B cell (primary cell): Measurements from ENCODE around the gene IMMP2L. TPM values are rescaled to one million over a fixed set of nuclear protein-coding genes. Genes with fewer than 3 reads are reported as not detected.

ENCODE experiments used
- ATAC-seq: fragments of 200-7000 bp; cut with Tn5 transposase; one replicate; pipeline ENCODE4 v1.10.0; 2021; ENCODE audit warnings: low read depth, mild to moderate bottlenecking, moderate number of reproducible peaks, moderate library complexity
- CTCF ChIA-PET: fragments of 350-600 bp; sonication (Branson Sonifier 250); formaldehyde crosslinking; loops from one replicate; lab custom pipeline; 2021; ENCODE audit warnings: antibody characterized with exemption, inconsistent platforms; lab: Charles Lee
- POLR2A ChIA-PET: fragments of 350-600 bp; sonication (Branson Sonifier 250); formaldehyde crosslinking; loops from one replicate; lab custom pipeline; 2021; ENCODE audit warnings: antibody characterized with exemption; lab: Charles Lee
- DNase-seq: peaks from one replicate; pipeline ENCODE4 v3.0.0; 2013
- H2AFZ ChIP-seq: 2 replicates; pipeline ENCODE4 v1.6.1; 2012; ENCODE audit warnings: mild to moderate bottlenecking, low read depth, low read length; ENCODE audit not compliant: insufficient read depth, poor library complexity, severe bottlenecking
- H3K27ac ChIP-seq, 2 donors: 1 replicate in 1 of 2; 2 replicates in 1 of 2; pipeline ENCODE4 v1.5.1; 2012 to 2013; ENCODE audit warnings: low read length in 2 of 2, mild to moderate bottlenecking in 2 of 2, moderate library complexity in 1 of 2
- H3K27me3 ChIP-seq, 4 experiments: fragments of 200-600 bp in 1 of 4; sonication (generic) in 1 of 4; replicated peaks in 1 of 4; 1 replicate in 2 of 4; 2 replicates in 2 of 4; pipeline versions ENCODE4 v1.6.1 to v1.7.0; 2013 to 2016; ENCODE audit warnings: low read length in 3 of 4, mild to moderate bottlenecking in 2 of 4, mixed read lengths in 1 of 4, moderate library complexity in 1 of 4; ENCODE audit not compliant: insufficient read depth in 4 of 4, control insufficient read depth in 3 of 4; ENCODE audit errors: control extremely low read depth in 1 of 4
- H3K36me3 ChIP-seq, 2 experiments: replicated peaks in 1 of 2; 1 replicate in 1 of 2; 2 replicates in 1 of 2; pipeline versions ENCODE4 v1.6.1 to v1.7.1; 2013; ENCODE audit warnings: low read length in 1 of 2; ENCODE audit not compliant: insufficient read depth in 2 of 2, control insufficient read depth in 1 of 2; ENCODE audit errors: control extremely low read depth in 1 of 2, extremely low read depth in 1 of 2
- H3K4me1 ChIP-seq, 2 donors: fragments of 200-600 bp in 1 of 2; sonication (generic) in 1 of 2; 1 replicate in 1 of 2; 2 replicates in 1 of 2; pipeline versions ENCODE4 v1.5.1 to v1.6.1; 2013 to 2017; ENCODE audit warnings: low read length in 2 of 2; ENCODE audit not compliant: control insufficient read depth in 2 of 2, insufficient read depth in 2 of 2
- H3K4me2 ChIP-seq: replicated peaks from 2 replicates; pipeline ENCODE3; 2012; ENCODE audit warnings: mild to moderate bottlenecking, low read depth, low read length; ENCODE audit not compliant: poor library complexity, severe bottlenecking
- H3K4me3 ChIP-seq, 5 experiments: fragments of 200-600 bp in 1 of 5; sonication (generic) in 1 of 5; 1 replicate in 3 of 5; 2 replicates in 2 of 5; pipeline versions ENCODE4 v1.5.1 to v1.7.0; 2011 to 2016; ENCODE audit warnings: low read length in 4 of 5, mild to moderate bottlenecking in 4 of 5, low read depth in 2 of 5, control low read depth in 1 of 5, moderate library complexity in 1 of 5; ENCODE audit not compliant: insufficient read depth in 1 of 5; ENCODE audit errors: control extremely low read depth in 1 of 5, extremely low read depth in 1 of 5
- H3K79me2 ChIP-seq: fragments of 200-600 bp; sonication (generic); one replicate; pipeline ENCODE4 v1.6.0; 2016; ENCODE audit warnings: low read length; ENCODE audit not compliant: control insufficient read depth, insufficient read depth
- H3K9ac ChIP-seq: fragments of 200-600 bp; sonication (generic); 2 replicates; pipeline ENCODE4 v1.6.1; 2017; ENCODE audit warnings: mild to moderate bottlenecking, low read length, moderate library complexity
- H3K9me3 ChIP-seq, 3 donors: one replicate each; pipeline versions ENCODE4 v1.6.1 to v1.7.1; 2013; ENCODE audit warnings: low read length in 2 of 3; ENCODE audit not compliant: control insufficient read depth in 2 of 3, insufficient read depth in 1 of 3; ENCODE audit errors: control extremely low read depth in 1 of 3
- H4K20me1 ChIP-seq: 2 replicates; pipeline ENCODE4 v1.6.0; 2012; ENCODE audit warnings: mild to moderate bottlenecking, low read length; ENCODE audit not compliant: insufficient read depth, control insufficient read depth, poor library complexity, severe bottlenecking
- H3K27ac Mint-ChIP-seq: one replicate; pipeline ENCODE4 v1.8.0; 2021; ENCODE audit warnings: mixed read lengths
- H3K27me3 Mint-ChIP-seq: one replicate; pipeline ENCODE4 v1.8.0; 2021; ENCODE audit warnings: mixed read lengths
- H3K4me1 Mint-ChIP-seq: one replicate; pipeline ENCODE4 v1.8.0; 2021; ENCODE audit warnings: mixed read lengths
- H3K4me3 Mint-ChIP-seq: one replicate; pipeline ENCODE4 v1.8.0; 2021; ENCODE audit warnings: mixed read lengths
- H3K9me3 Mint-ChIP-seq: one replicate; pipeline ENCODE4 v1.8.0; 2022; ENCODE audit warnings: mixed read lengths; ENCODE audit not compliant: insufficient read depth
- EZH2 ChIP-seq: IDR thresholded peaks from 2 replicates; pipeline ENCODE4 v1.6.1; 2012; ENCODE audit warnings: borderline replicate concordance, low read depth, mild to moderate bottlenecking, moderate library complexity, low read length; ENCODE audit not compliant: insufficient read depth, poor library complexity, severe bottlenecking
- WGBS: methylation state at CpG from one replicate; pipeline ENCODE4 v1.1.5; 2013; ENCODE audit warnings: missing lambda C conversion rate; ENCODE audit not compliant: insufficient coverage; 5-methylcytosine and 5-hydroxymethylcytosine counted together
- intact Hi-C: fragments of 100-400 bp; cut with micrococcal nuclease; formaldehyde crosslinking; loops from one replicate; pipeline ENCODE4 v1.10.0; 2022
- polyA plus RNA-seq: library from polyadenylated mRNA; depleted of rRNA; stranded (reverse); fragments of >200 nt; gene quantifications from 2 replicates; pipeline ENCODE4 v1.2.3, GENCODE V29; 2012
- total RNA-seq, 2 donors: library from RNA; stranded (reverse); fragments of 120-200 nt in 1 of 2; gene quantifications; 1 replicate in 1 of 2; 2 replicates in 1 of 2; pipeline versions ENCODE4 v1.2.3 to v1.2.4, GENCODE V29; 2013 to 2022
- TF ChIP-seq, protein P1 (sequence below): fragments of 200-600 bp; IDR thresholded peaks from one replicate; pipeline ENCODE4 v1.8.0; 2022; ENCODE audit warnings: antibody characterized with exemption, mild to moderate bottlenecking

Gene IMMP2L
- total and polyA plus RNA-seq, 2 donors (not counting 1 experiment from before 2014, with no cell fraction given): 3.8 to 34.2 TPM

DNA sequence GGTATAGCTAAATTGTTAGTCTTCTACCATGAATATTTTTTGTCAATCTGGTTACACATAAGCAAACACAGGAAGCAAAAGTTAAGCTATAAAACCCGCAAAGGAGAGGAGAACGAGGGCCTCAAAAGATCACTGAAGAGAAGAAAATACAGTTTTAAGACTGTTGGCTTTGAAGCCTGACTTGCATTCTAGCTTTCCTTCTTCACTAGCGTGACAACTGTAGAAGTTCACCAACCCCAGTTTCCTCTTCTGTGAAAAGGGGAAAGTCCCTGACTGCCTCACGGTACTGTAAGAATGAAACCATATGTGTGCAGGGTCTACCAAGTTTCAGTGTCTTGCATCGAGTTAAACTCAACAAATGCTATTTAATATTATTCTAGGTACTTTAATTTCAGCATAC is 478.9 kb downstream of the IMMP2L start:
- H3K4me1 ChIP-seq: peaks cover 12 to 31% of the 10 kb centered on the region in 2 donors
- ChIA-PET CTCF (interaction anchor here (0.9 to 3.0 kb wide), 2 partner anchors 9 to 15 kb away, joined by 5 to 17 read pairs; no protein-coding TSS in a partner anchor), POLR2A (no interaction called here)
- H3K4me2 ChIP-seq: peak overlapping the region; percentile 48
- no peaks in the 10 kb centered on the region for H4K20me1 ChIP-seq
- DNase-seq (peak; percentile 74), ATAC-seq (peak; percentile 98)
- WGBS: no CpG with 5 or more reads among the region's 5 CpGs
- H3K27ac Mint-ChIP-seq: peak overlapping the region; percentile 88
- H3K4me3 Mint-ChIP-seq: peak overlapping the region; percentile 61
- no peak overlapping the region for H2AFZ ChIP-seq
- peak overlapping the region in 1 of 2 donors; percentile 48 for H3K27ac ChIP-seq
- H3K9me3 Mint-ChIP-seq: peaks cover 2% of the 10 kb centered on the region
- no peaks in the 10 kb centered on the region for H3K79me2 ChIP-seq
- H3K27me3 ChIP-seq: no peaks in the 10 kb centered on the region
- intact Hi-C loops: loop anchor here (5.0 to 10.0 kb wide), 2 partner anchors 481 to 654 kb away; partner anchors contain the start of gene IMMP2L
- H3K27me3 Mint-ChIP-seq: no peaks in the 10 kb centered on the region
- no peaks in the 10 kb centered on the region for H3K9me3 ChIP-seq
- H3K4me3 ChIP-seq: peak overlapping the region in 1 of 5 experiments; percentile 8
- no peaks in the 10 kb centered on the region for H3K36me3 ChIP-seq
- H3K9ac ChIP-seq: peak overlapping the region; percentile 19
- peaks cover 38% of the 10 kb centered on the region for H3K4me1 Mint-ChIP-seq
- no peak for TF ChIP-seq EZH2
- TF ChIP-seq, protein P1, sequence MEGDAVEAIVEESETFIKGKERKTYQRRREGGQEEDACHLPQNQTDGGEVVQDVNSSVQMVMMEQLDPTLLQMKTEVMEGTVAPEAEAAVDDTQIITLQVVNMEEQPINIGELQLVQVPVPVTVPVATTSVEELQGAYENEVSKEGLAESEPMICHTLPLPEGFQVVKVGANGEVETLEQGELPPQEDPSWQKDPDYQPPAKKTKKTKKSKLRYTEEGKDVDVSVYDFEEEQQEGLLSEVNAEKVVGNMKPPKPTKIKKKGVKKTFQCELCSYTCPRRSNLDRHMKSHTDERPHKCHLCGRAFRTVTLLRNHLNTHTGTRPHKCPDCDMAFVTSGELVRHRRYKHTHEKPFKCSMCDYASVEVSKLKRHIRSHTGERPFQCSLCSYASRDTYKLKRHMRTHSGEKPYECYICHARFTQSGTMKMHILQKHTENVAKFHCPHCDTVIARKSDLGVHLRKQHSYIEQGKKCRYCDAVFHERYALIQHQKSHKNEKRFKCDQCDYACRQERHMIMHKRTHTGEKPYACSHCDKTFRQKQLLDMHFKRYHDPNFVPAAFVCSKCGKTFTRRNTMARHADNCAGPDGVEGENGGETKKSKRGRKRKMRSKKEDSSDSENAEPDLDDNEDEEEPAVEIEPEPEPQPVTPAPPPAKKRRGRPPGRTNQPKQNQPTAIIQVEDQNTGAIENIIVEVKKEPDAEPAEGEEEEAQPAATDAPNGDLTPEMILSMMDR: no peak

DNA sequence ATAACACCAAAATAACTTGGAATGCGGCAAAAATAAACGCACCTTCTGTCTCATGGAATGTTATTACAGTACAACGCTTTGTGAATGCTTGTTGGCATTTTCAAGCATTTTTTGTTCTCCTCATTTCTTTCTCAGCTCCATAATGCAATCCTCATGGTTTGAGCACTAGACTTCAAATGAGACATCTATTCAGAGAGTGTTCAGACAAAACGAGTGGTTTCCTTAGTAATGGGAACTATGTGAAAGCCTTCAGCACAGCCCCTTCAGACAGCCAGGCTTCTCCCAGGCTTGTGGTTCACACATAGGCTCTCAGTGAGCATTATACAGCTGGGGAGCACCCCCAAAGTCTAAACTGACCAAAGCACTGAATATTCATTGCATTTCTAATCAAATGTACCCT is 479.9 kb downstream of the IMMP2L start:
- H3K4me1 ChIP-seq: peaks cover 12 to 31% of the 10 kb centered on the region in 2 donors
- Mint-ChIP-seq H3K4me1 (peaks cover 38% of the 10 kb centered on the region), H3K27ac (peak overlapping the region; percentile 34), H3K9me3 (peaks cover 2% of the 10 kb centered on the region), H3K4me3 (peak overlapping the region; percentile 3), H3K27me3 (no peaks in the 10 kb centered on the region)
- WGBS: no CpG with 5 or more reads among the region's 4 CpGs
- no peaks in the 10 kb centered on the region for H3K36me3 ChIP-seq
- DNase-seq (no peak), ATAC-seq (no peak)
- TF ChIP-seq, protein P1: no peak
- no peak for TF ChIP-seq EZH2
- intact Hi-C loops: loop anchor here (5.0 to 10.0 kb wide), 2 partner anchors 482 to 655 kb away; partner anchors contain the start of gene IMMP2L
- no peak overlapping the region for H3K9ac ChIP-seq
- H4K20me1 ChIP-seq: no peaks in the 10 kb centered on the region
- no peak overlapping the region for H3K4me3 ChIP-seq
- POLR2A ChIA-PET: no interaction called here
- CTCF ChIA-PET: interaction anchor here (1.0 to 3.0 kb wide), 3 partner anchors 9 to 17 kb away, joined by 3 to 17 read pairs (median 4); no protein-coding TSS in a partner anchor
- H3K27me3 ChIP-seq: no peaks in the 10 kb centered on the region
- no peaks in the 10 kb centered on the region for H3K9me3 ChIP-seq
- H2AFZ ChIP-seq: no peak overlapping the region
- H3K79me2 ChIP-seq: no peaks in the 10 kb centered on the region
- H3K4me2 ChIP-seq: no peak overlapping the region
- H3K27ac ChIP-seq: no peak overlapping the region
